ENCODE results near the gene CNOT8. TPM values are rescaled to one million over a fixed set of nuclear protein-coding genes. Genes with fewer than 3 reads are reported as not detected.

The CNOT8 gene
- polyA plus RNA-seq, 1 of the 3 experiments (the other 2 are of a cell fraction), result 45.3 TPM

GRCh38 chr5:154862766-154863165 lies 4.3 kb downstream of the CNOT8 start:
- H3K27me3 ChIP-seq (ENCODE audit: insufficient read depth), result no peaks in the 10 kb centered on the region

GRCh38 chr5:154863291-154864080 lies 5.1 kb downstream of the CNOT8 start:
- Histone ChIP-seq H3K9me2 (no peaks in the 10 kb centered on the region), H3K9me3 (no peaks in the 10 kb centered on the region), H3K79me2 (ENCODE audit: insufficient read depth) (peaks cover 92% of the 10 kb centered on the region), H3K4me3 (ENCODE audit: low read depth in 2 of 2, low read length in 1 of 2) (no peak overlapping the region), H3K4me1 (ENCODE audit: control insufficient read depth in 1 of 2, insufficient read depth in 2 of 2, low read depth in 1 of 2, low read length in 1 of 2) (peaks cover 9 to 10% of the 10 kb centered on the region in 2 experiments; a peak in 3 of 4 replicates), H3F3A (replicated peaks; ENCODE audit: insufficient read depth) (peaks cover 15% of the 10 kb centered on the region), H4K20me1 (ENCODE audit: insufficient read depth) (peaks cover 36% of the 10 kb centered on the region), H3K9ac (no peak overlapping the region), H3K4me2 (no peak overlapping the region), H3K27ac (ENCODE audit: low read depth in 2 of 2, low read length in 1 of 2) (no peak overlapping the region), H3K36me3 (replicated peaks in 1 of 2; ENCODE audit: control insufficient read depth in 1 of 2, insufficient read depth in 2 of 2, low read length in 1 of 2) (peaks cover 21 to 43% of the 10 kb centered on the region in 2 experiments), H3K27me3 (ENCODE audit: insufficient read depth) (no peaks in the 10 kb centered on the region), H2AFZ (ENCODE audit: low read depth) (no peak overlapping the region)
- ChIA-PET CTCF (no interaction called here), POLR2A (no interaction called here)
- 95% methylated on average over 7 of the region's 7 CpGs for WGBS (ENCODE audit: low lambda C conversion rate)
- no peak for DNase-seq
- TF ChIP-seq MAX (IDR thresholded peaks at IDR 0.05; ENCODE audit: low read depth) (no peak), GATA2 (CRISPR knock-in tag; IDR thresholded peaks at IDR 0.05) (no peak), NRF1 (IDR thresholded peaks at IDR 0.05; ENCODE audit: low read depth, low read length) (no peak), GABPA (IDR thresholded peaks at IDR 0.05; ENCODE audit: low read depth) (no peak), ELF1 (IDR thresholded peaks at IDR 0.05) (no peak), RXRA (IDR thresholded peaks at IDR 0.05; ENCODE audit: borderline replicate concordance, low read depth) (no peak), SMC3 (IDR thresholded peaks at IDR 0.05; ENCODE audit: low read depth, low read length) (no peak), RCOR1 (IDR thresholded peaks at IDR 0.05; ENCODE audit: low read length) (no peak), PBX3 (IDR thresholded peaks at IDR 0.05) (no peak), TEAD4 (IDR thresholded peaks at IDR 0.05; ENCODE audit: borderline replicate concordance, insufficient read depth) (no peak), MXI1 (IDR thresholded peaks at IDR 0.05; ENCODE audit: low read depth, low read length) (no peak), TAF1 (IDR thresholded peaks at IDR 0.05; ENCODE audit: borderline replicate concordance, low read depth, low read length) (no peak), TCF12 (IDR thresholded peaks at IDR 0.05) (no peak), RAD21 (IDR thresholded peaks at IDR 0.05; ENCODE audit: low read length) (no peak), ZBTB33 (IDR thresholded peaks at IDR 0.05; ENCODE audit: borderline replicate concordance, low read depth) (no peak), USF2 (IDR thresholded peaks at IDR 0.05; ENCODE audit: borderline replicate concordance, low read depth, low read length) (no peak), EP300 (IDR thresholded peaks at IDR 0.05; ENCODE audit: borderline replicate concordance in 1 of 2, low read depth in 1 of 2, low read length in 1 of 2) (no peak), NFIC (IDR thresholded peaks at IDR 0.05; ENCODE audit: borderline replicate concordance) (no peak), SIN3A (IDR thresholded peaks at IDR 0.05; ENCODE audit: borderline replicate concordance, low read depth, low read length) (no peak), JUND (IDR thresholded peaks at IDR 0.05) (no peak)

More at GRCh38 chr5:154862766-154863165, 4.3 kb downstream of the CNOT8 start:
- no peaks in the 10 kb centered on the region for H3K9me3 ChIP-seq
- no peak overlapping the region for H3K27ac ChIP-seq (ENCODE audit: low read depth in 2 of 2, low read length in 1 of 2)
- DNase-seq, result no peak
- H3K4me3 ChIP-seq (ENCODE audit: low read depth in 2 of 2, low read length in 1 of 2), result no peak overlapping the region
- peaks cover 9% of the 10 kb centered on the region in 2 experiments; a peak in 3 of 4 replicates for H3K4me1 ChIP-seq (ENCODE audit: control insufficient read depth in 1 of 2, insufficient read depth in 2 of 2, low read depth in 1 of 2, low read length in 1 of 2)
- H3K9ac ChIP-seq, result no peak overlapping the region
- H3F3A ChIP-seq (replicated peaks; ENCODE audit: insufficient read depth), result peaks cover 15% of the 10 kb centered on the region
- H3K9me2 ChIP-seq, result no peaks in the 10 kb centered on the region
- POLR2A ChIA-PET, result no interaction called here
- 97% methylated on average over 2 of the region's 2 CpGs for WGBS (ENCODE audit: low lambda C conversion rate)
- CTCF ChIA-PET, result no interaction called here
- no peak overlapping the region for H2AFZ ChIP-seq (ENCODE audit: low read depth)
- TF ChIP-seq SIN3A (IDR thresholded peaks at IDR 0.05; ENCODE audit: borderline replicate concordance, low read depth, low read length), result no peak
- no peak overlapping the region for H3K4me2 ChIP-seq
- H3K36me3 ChIP-seq (replicated peaks in 1 of 2; ENCODE audit: control insufficient read depth in 1 of 2, insufficient read depth in 2 of 2, low read length in 1 of 2), result peaks cover 19 to 41% of the 10 kb centered on the region in 2 experiments
- H4K20me1 ChIP-seq (ENCODE audit: insufficient read depth), result peaks cover 36% of the 10 kb centered on the region
- H3K79me2 ChIP-seq (ENCODE audit: insufficient read depth), result peaks cover 92% of the 10 kb centered on the region
